K562 (cell line): ENCODE results near the gene NRAP. TPM values are rescaled to one million over a fixed set of nuclear protein-coding genes. Genes with fewer than 3 reads are reported as not detected.
A peak's percentile ranks its signal among the peaks of the same experiment; 100 is the strongest.

ENCODE experiments used
- ATAC-seq: fragments of 200-7000 bp; cut with Tn5 transposase; 3 replicates; pipeline ENCODE4 v1.9.1; 2020; ENCODE audit warnings: moderate library complexity
- BruUV-seq: library from RNA; stranded (reverse); fragments of 400-500 nt; replicated peaks from 2 replicates; lab custom pipeline; 2021; lab: Mats Ljungman, UMichigan
- CTCF ChIA-PET: fragments of 300-600 bp; formaldehyde crosslinking; extraction: SDS; loops from one replicate; lab custom pipeline; 2021; ENCODE audit warnings: low intra/inter-chr PET ratio; lab: Yijun Ruan, JAX
- POLR2A ChIA-PET: fragments of 300-600, 350-650 bp; sonication (Branson Sonifier 250); formaldehyde crosslinking; extraction: SDS; loops from one replicate; lab custom pipeline; 2021; ENCODE audit warnings: antibody characterized with exemption, inconsistent platforms; lab: Yijun Ruan, JAX
- DNase-seq, 4 experiments: peaks; one replicate each; pipeline versions ENCODE4 v3.0.0 to v3.0.0-alpha.2; 2011 to 2018; ENCODE audit warnings: low spot score in 3 of 4, mixed read lengths in 3 of 4; ENCODE audit errors: extremely low read depth in 1 of 4
- FAIRE-seq: peaks from 2 replicates; lab custom pipeline; 2011; peaks lifted over from hg19 to GRCh38; lab: Jason Lieb, UNC
- H2AFZ ChIP-seq: 2 replicates; pipeline ENCODE4 v1.6.0; 2011; ENCODE audit warnings: low read depth, low read length, control low read depth, inconsistent platforms
- H3K27ac ChIP-seq: fragments of 200-600 bp; 3 replicates; pipeline ENCODE4 v1.8.0; 2011; ENCODE audit warnings: low read depth, mild to moderate bottlenecking, control low read depth, inconsistent platforms, low read length, moderate library complexity, mixed read lengths; ENCODE audit errors: extremely low read depth
- H3K27me3 ChIP-seq, 2 experiments: fragments of 300-600 bp in 1 of 2; 2 replicates in 1 of 2; 3 replicates in 1 of 2; pipeline versions ENCODE4 v1.6.0 to v1.8.0; 2011; ENCODE audit warnings: inconsistent platforms in 2 of 2, low read length in 2 of 2, mild to moderate bottlenecking in 1 of 2, mixed read lengths in 1 of 2, moderate library complexity in 1 of 2; ENCODE audit not compliant: control insufficient read depth in 2 of 2, insufficient read depth in 2 of 2
- H3K36me3 ChIP-seq: fragments of 300-600 bp; 3 replicates; pipeline ENCODE4 v1.8.0; 2011; ENCODE audit warnings: mild to moderate bottlenecking, low read length, inconsistent platforms; ENCODE audit not compliant: control insufficient read depth, insufficient read depth
- H3K4me1 ChIP-seq, 2 experiments: fragments of 200-600 bp in 1 of 2; replicated peaks in 1 of 2; 2 replicates in 1 of 2; 3 replicates in 1 of 2; pipeline versions ENCODE4 v1.5.1 to v1.8.0; 2011; ENCODE audit warnings: inconsistent platforms in 2 of 2, low read length in 2 of 2, mild to moderate bottlenecking in 1 of 2, mixed read lengths in 1 of 2, moderate library complexity in 1 of 2; ENCODE audit not compliant: control insufficient read depth in 2 of 2, insufficient read depth in 2 of 2
- H3K4me2 ChIP-seq: 2 replicates; pipeline ENCODE4 v1.6.1; 2011; ENCODE audit warnings: low read length, control low read depth, inconsistent platforms, mixed read lengths; ENCODE audit not compliant: insufficient read depth
- H3K4me3 ChIP-seq: fragments of 200-600 bp; sonication (generic), shearing (Covaris generic); 2 replicates; pipeline ENCODE4 v1.5.1; 2016; ENCODE audit warnings: control low read depth, inconsistent platforms
- H3K79me2 ChIP-seq: fragments of 200-600 bp; 3 replicates; pipeline ENCODE4 v1.8.0; 2011; ENCODE audit warnings: low read length, inconsistent platforms; ENCODE audit not compliant: control insufficient read depth, insufficient read depth
- H3K9ac ChIP-seq, 2 experiments: 2 replicates each; pipeline versions ENCODE4 v1.6.0 to v1.6.1; 2011; ENCODE audit warnings: low read depth in 2 of 2, low read length in 2 of 2, control low read depth in 1 of 2, inconsistent platforms in 1 of 2, mild to moderate bottlenecking in 1 of 2, mixed read lengths in 1 of 2; ENCODE audit not compliant: insufficient read depth in 1 of 2
- H3K9me1 ChIP-seq: one replicate; pipeline ENCODE4 v1.6.0; 2011; ENCODE audit warnings: inconsistent platforms, mild to moderate bottlenecking, low read length, moderate library complexity; ENCODE audit not compliant: control insufficient read depth, insufficient read depth
- H3K9me3 ChIP-seq: replicated peaks from 2 replicates; pipeline ENCODE4 v1.5.1; 2011; ENCODE audit warnings: low read depth, low read length, inconsistent platforms; ENCODE audit not compliant: control insufficient read depth, insufficient read depth
- H4K20me1 ChIP-seq: replicated peaks from 2 replicates; pipeline ENCODE4 v1.6.1; 2011; ENCODE audit warnings: low read length, inconsistent platforms, mixed read lengths; ENCODE audit not compliant: control insufficient read depth, insufficient read depth
- ADNP ChIP-seq: fragments of 200-800 bp; sonication (Bioruptor generic); IDR thresholded peaks from 2 replicates; pipeline ENCODE4 v1.6.1; 2016; ENCODE audit warnings: missing genetic modification characterization, missing compliant biosample characterization
- CBFB ChIP-seq: sonication (generic); formaldehyde crosslinking; IDR thresholded peaks from 2 replicates; pipeline ENCODE4 v1.4.0; 2020; ENCODE audit warnings: mild to moderate bottlenecking, missing genetic modification reagents
- ETV1 ChIP-seq: fragments of 450-650 bp; conservative IDR thresholded peaks from 2 replicates; pipeline ENCODE4 v1.6.1; 2016; ENCODE audit warnings: missing genetic modification characterization, control low read depth, low read depth, missing compliant biosample characterization
- HCFC1 ChIP-seq: IDR thresholded peaks from 2 replicates; pipeline ENCODE4 v1.6.1; 2012; ENCODE audit warnings: low read depth, low read length, improper control_type of control experiment
- HES1 ChIP-seq: fragments of 450-650 bp; IDR thresholded peaks from 2 replicates; pipeline ENCODE4 v1.6.1; 2016; ENCODE audit warnings: low read depth, mild to moderate bottlenecking, moderate library complexity
- IRF1 ChIP-seq: sonication (generic); formaldehyde crosslinking; IDR thresholded peaks from 2 replicates; pipeline ENCODE4 v1.8.0; 2022; ENCODE audit warnings: missing genetic modification reagents, mild to moderate bottlenecking, borderline replicate concordance
- MECOM ChIP-seq: fragments of 250-450 bp; sonication (Bioruptor Pico); IDR thresholded peaks from 2 replicates; pipeline ENCODE4 v1.8.0; 2022; ENCODE audit warnings: inconsistent platforms
- NFE2 ChIP-seq: IDR thresholded peaks from 2 replicates; pipeline ENCODE4 v1.6.1; 2014; ENCODE audit warnings: antibody characterized with exemption, low read depth
- PYGO2 ChIP-seq: fragments of 450-650 bp; IDR thresholded peaks from 2 replicates; pipeline ENCODE4 v1.6.1; 2016; ENCODE audit warnings: mild to moderate bottlenecking, missing genetic modification characterization, moderate library complexity, missing compliant biosample characterization
- SP2 ChIP-seq: IDR thresholded peaks from 2 replicates; pipeline ENCODE4 v1.6.1; 2011; ENCODE audit warnings: mild to moderate bottlenecking, low read depth, low read length, moderate library complexity; ENCODE audit not compliant: poor library complexity, severe bottlenecking; ENCODE audit errors: extremely low read depth
- STAG1 ChIP-seq: sonication (generic); formaldehyde crosslinking; IDR thresholded peaks from 2 replicates; pipeline ENCODE4 v1.5.0; 2020; ENCODE audit warnings: missing genetic modification reagents, borderline replicate concordance
- TAF1 ChIP-seq: IDR thresholded peaks from 2 replicates; pipeline ENCODE4 v1.6.1; 2011; ENCODE audit warnings: mild to moderate bottlenecking, low read length, moderate library complexity; ENCODE audit not compliant: insufficient read depth, control insufficient read depth, severe bottlenecking; ENCODE audit errors: extremely low read depth
- TCF15 ChIP-seq: fragments of 250-450 bp; sonication (Bioruptor Pico); IDR thresholded peaks from 2 replicates; pipeline ENCODE4 v1.8.0; 2022; ENCODE audit warnings: moderate library complexity, mild to moderate bottlenecking, inconsistent platforms
- TSC22D4 ChIP-seq: fragments of 450-650 bp; IDR thresholded peaks from 2 replicates; pipeline ENCODE4 v1.6.1; 2016; ENCODE audit warnings: missing genetic modification characterization, missing biosample characterization, control low read depth
- ZBTB1 ChIP-seq: sonication (generic); formaldehyde crosslinking; IDR thresholded peaks from 2 replicates; pipeline ENCODE4 v1.8.1; 2023; ENCODE audit warnings: missing genetic modification reagents, low read depth, mild to moderate bottlenecking, borderline replicate concordance
- ZFP36 ChIP-seq: fragments of 150-350 bp; IDR thresholded peaks from 2 replicates; pipeline ENCODE4 v1.6.1; 2018; ENCODE audit warnings: low read length, low read depth; ENCODE audit not compliant: partially characterized antibody
- WGBS: fragments of 100-300 bp; shearing (Covaris generic); methylation state at CpG from one replicate; pipeline ENCODE4 v1.1.6; 2016; ENCODE audit warnings: low coverage, mixed read lengths; ENCODE audit not compliant: insufficient coverage; ENCODE audit errors: missing lambda C conversion rate; 5-methylcytosine and 5-hydroxymethylcytosine counted together
- in situ Hi-C: fragments of 300-500 bp; cut with MboI; formaldehyde crosslinking; loops from 4 replicates; pipeline ENCODE4 v1.15.0; 2018; ENCODE audit warnings: inconsistent platforms, mixed read lengths
- intact Hi-C: fragments of 100-400 bp; cut with micrococcal nuclease; formaldehyde crosslinking; loops from 2 replicates; pipeline ENCODE4 v1.14.2; 2022
- polyA plus RNA-seq, 8 experiments: library from polyadenylated mRNA; depleted of rRNA in 4 of 8; stranded (reverse) in 5 of 8; unstranded in 3 of 8; fragments of >200 nt; fragmentation: Nextera tagmentation in 2 of 8; fragmentation: Illumina TruSeq in 1 of 8; extraction: Ambion mirVana in 2 of 8; extraction: Trizol in 1 of 8; gene quantifications; 2 replicates each; pipeline versions ENCODE4 v1.2.1 to v1.2.3, GENCODE V29; 2011 to 2014; ENCODE audit warnings: inconsistent platforms in 1 of 8, missing spikeins in 1 of 8
- total RNA-seq, 7 experiments: library from RNA; depleted of rRNA in 6 of 7; stranded (reverse); fragments of >200 nt in 6 of 7; fragmentation: Illumina TruSeq in 2 of 7; extraction: Trizol in 2 of 7; gene quantifications; 2 replicates each; pipeline versions ENCODE4 v1.2.1 to v1.2.3, GENCODE V29; 2011 to 2021; ENCODE audit warnings: low replicate concordance in 1 of 7

The NRAP gene
- total and polyA plus RNA-seq, 9 of the 15 experiments (the other 6 are each of a cell fraction or from before 2014, with no cell fraction given) = not detected

- in situ Hi-C loops = no loop called here
- no TSS peak for BruUV-seq
Observed at GRCh38 chr10:113581092-113581491, 82.7 kb downstream of the NRAP start.

GRCh38 chr10:113578773-113579172 is 85.1 kb downstream of the NRAP start:
- Histone ChIP-seq H3K4me2 (no peak overlapping the region), H3K36me3 (no peaks in the 10 kb centered on the region), H3K4me1 (no peaks in the 10 kb centered on the region), H4K20me1 (no peaks in the 10 kb centered on the region; the same call in 1 of the 2 replicates), H3K4me3 (no peak overlapping the region), H3K27ac (no peak overlapping the region), H2AFZ (no peak overlapping the region), H3K27me3 (no peaks in the 10 kb centered on the region; a peak in 1 of 5 replicates), H3K9ac (no peak overlapping the region), H3K79me2 (no peaks in the 10 kb centered on the region), H3K9me1 (no peaks in the 10 kb centered on the region), H3K9me3 (no peaks in the 10 kb centered on the region)
- ATAC-seq (no peak), FAIRE-seq (no peak), DNase-seq (no peak)
- POLR2A ChIA-PET = no interaction called here
- in situ Hi-C loops (no loop called here), intact Hi-C loops (no loop called here)
- no TSS peak for BruUV-seq
- CTCF ChIA-PET = no interaction called here
- 0% methylated on average over 1 of the region's 1 CpG for WGBS
- TF ChIP-seq IRF1 (no peak), ZBTB1 (CRISPR knock-in tag) (no peak), TCF15 (no peak), SP2 (no peak), PYGO2 (tag) (no peak), TAF1 (no peak), CBFB (CRISPR knock-in tag) (no peak), MECOM (CRISPR knock-in tag) (no peak), NFE2 (no peak), ADNP (tag) (no peak), HCFC1 (no peak), HES1 (no peak), STAG1 (CRISPR knock-in tag) (no peak)

More at GRCh38 chr10:113581092-113581491, 82.7 kb downstream of the NRAP start:
- Histone ChIP-seq H3K36me3 (no peaks in the 10 kb centered on the region), H3K27me3 (no peaks in the 10 kb centered on the region; a peak in 1 of 5 replicates), H3K9me3 (no peaks in the 10 kb centered on the region), H3K27ac (no peak overlapping the region), H3K79me2 (no peaks in the 10 kb centered on the region), H3K4me1 (no peaks in the 10 kb centered on the region), H3K4me2 (no peak overlapping the region), H3K4me3 (no peak overlapping the region), H2AFZ (no peak overlapping the region), H3K9me1 (no peaks in the 10 kb centered on the region)
- POLR2A ChIA-PET = no interaction called here
- 0% methylated on average over 1 of the region's 1 CpG for WGBS
- CTCF ChIA-PET = no interaction called here
- intact Hi-C loops = no loop called here
- FAIRE-seq (no peak), ATAC-seq (no peak)
- TF ChIP-seq TSC22D4 (tag) (no peak), ZFP36 (peak; percentile 95), ETV1 (no peak)
- TF ChIP-seq, all 486 proteins: peak for 1
- no peak for DNase-seq
- H4K20me1 ChIP-seq = no peaks in the 10 kb centered on the region; the same call in 1 of the 2 replicates
- H3K9ac ChIP-seq = no peak overlapping the region
